Neural cell (in vitro differentiated cells): ENCODE measurements around the gene METTL24. TPM values are rescaled to one million over a fixed set of nuclear protein-coding genes. Genes with fewer than 3 reads are reported as not detected.

Experiments
- H2AFZ ChIP-seq: fragments of 200-600, 300-800 bp; sonication (generic), shearing (Covaris generic); 2 replicates; pipeline ENCODE4 v1.6.0; 2014; ENCODE audit warnings: low read depth, mild to moderate bottlenecking, antibody characterized with exemption, low read length, moderate library complexity
- H3F3A ChIP-seq: fragments of 200-600 bp; shearing (Covaris generic); 2 replicates; pipeline ENCODE4 v1.6.1; 2016; ENCODE audit warnings: mild to moderate bottlenecking, moderate library complexity, mixed read lengths, antibody characterized with exemption, low read length; ENCODE audit not compliant: insufficient read depth, poor library complexity, severe bottlenecking
- H3K27ac ChIP-seq: fragments of 200-600, 300-800 bp; sonication (generic), shearing (Covaris generic); 2 replicates; pipeline ENCODE4 v1.5.1; 2014; ENCODE audit warnings: mild to moderate bottlenecking, low read length, moderate library complexity
- H3K27me3 ChIP-seq: fragments of 300-800, 200-600 bp; sonication (generic), shearing (Covaris generic); 2 replicates; pipeline ENCODE4 v1.6.0; 2014; ENCODE audit warnings: mild to moderate bottlenecking, low read depth, low read length, moderate library complexity; ENCODE audit not compliant: insufficient read depth
- H3K36me3 ChIP-seq: fragments of 300-800, 200-600 bp; sonication (generic), shearing (Covaris generic); 2 replicates; pipeline ENCODE4 v1.5.1; 2014; ENCODE audit warnings: mild to moderate bottlenecking, antibody characterized with exemption, low read length, moderate library complexity; ENCODE audit not compliant: insufficient read depth
- H3K4me2 ChIP-seq: fragments of 300-800, 200-600 bp; sonication (generic), shearing (Covaris generic); 2 replicates; pipeline ENCODE4 v1.6.0; 2014; ENCODE audit warnings: mild to moderate bottlenecking, low read length
- H3K4me3 ChIP-seq: fragments of 300-800, 200-600 bp; sonication (generic), shearing (Covaris generic); 2 replicates; pipeline ENCODE4 v1.5.1; 2014; ENCODE audit warnings: mild to moderate bottlenecking, low read length, moderate library complexity
- H3K79me2 ChIP-seq: fragments of 200-600 bp; shearing (Covaris generic); replicated peaks from 2 replicates; pipeline ENCODE4 v1.6.0; 2014; ENCODE audit warnings: mild to moderate bottlenecking, low read length, moderate library complexity; ENCODE audit not compliant: insufficient read depth
- H3K9ac ChIP-seq: fragments of 300-800, 200-600 bp; sonication (generic), shearing (Covaris generic); 2 replicates; pipeline ENCODE4 v1.6.1; 2016; ENCODE audit warnings: mild to moderate bottlenecking, low read length, mixed read lengths
- H3K9me2 ChIP-seq: fragments of 200-600 bp; shearing (Covaris generic); 2 replicates; pipeline ENCODE4 v1.6.1; 2016; ENCODE audit warnings: mild to moderate bottlenecking, low read length, mixed read lengths; ENCODE audit not compliant: insufficient read depth
- H3K9me3 ChIP-seq: fragments of 200-600, 300-800 bp; sonication (generic), shearing (Covaris generic); 2 replicates; pipeline ENCODE4 v1.6.1; 2016; ENCODE audit warnings: mild to moderate bottlenecking, mixed run types, low read length, moderate library complexity, mixed read lengths
- H4K20me1 ChIP-seq: fragments of 200-600 bp; shearing (Covaris generic); 2 replicates; pipeline ENCODE4 v1.6.1; 2016; ENCODE audit warnings: mild to moderate bottlenecking, mixed run types; ENCODE audit not compliant: insufficient read depth
- EP300 ChIP-seq: fragments of 450-650 bp; conservative IDR thresholded peaks from 2 replicates; pipeline ENCODE4 v1.6.1; 2014; ENCODE audit warnings: antibody characterized with exemption, mild to moderate bottlenecking, moderate library complexity; ENCODE audit not compliant: poor library complexity, severe bottlenecking
- EZH2 ChIP-seq: fragments of 200-600, 300-800 bp; shearing (Covaris generic), sonication (generic); IDR thresholded peaks from 2 replicates; pipeline ENCODE4 v1.6.1; 2014; ENCODE audit warnings: antibody characterized with exemption, low read length, borderline replicate concordance, mild to moderate bottlenecking; ENCODE audit not compliant: insufficient read depth, poor library complexity, severe bottlenecking
- MXI1 ChIP-seq: fragments of 450-650 bp; conservative IDR thresholded peaks from 2 replicates; pipeline ENCODE4 v1.6.1; 2014; ENCODE audit warnings: antibody characterized with exemption, mild to moderate bottlenecking; ENCODE audit not compliant: poor library complexity, severe bottlenecking
- POLR2AphosphoS5 ChIP-seq: IDR thresholded peaks from 2 replicates; pipeline ENCODE4 v1.6.1; 2012
- RAD21 ChIP-seq: fragments of 450-650 bp; conservative IDR thresholded peaks from 2 replicates; pipeline ENCODE4 v1.6.1; 2014; ENCODE audit warnings: antibody characterized with exemption, mild to moderate bottlenecking, moderate library complexity
- SMC3 ChIP-seq: fragments of 450-650 bp; conservative IDR thresholded peaks from 2 replicates; pipeline ENCODE4 v1.6.1; 2014; ENCODE audit warnings: antibody characterized with exemption, mild to moderate bottlenecking, moderate library complexity; ENCODE audit not compliant: poor library complexity
- TAF1 ChIP-seq: IDR thresholded peaks from 2 replicates; pipeline ENCODE4 v1.6.1; 2012; ENCODE audit warnings: low read depth
- polyA plus RNA-seq: library from polyadenylated mRNA; depleted of rRNA; stranded (reverse); fragments of >200 nt; gene quantifications from 2 replicates; pipeline ENCODE4 v1.2.3, GENCODE V29; 2014
- TF ChIP-seq, protein P1 (sequence below): fragments of 450-650 bp; IDR thresholded peaks from 2 replicates; pipeline ENCODE4 v1.5.1; 2014; ENCODE audit warnings: antibody characterized with exemption, mild to moderate bottlenecking, moderate library complexity; ENCODE audit not compliant: poor library complexity, severe bottlenecking
- TF ChIP-seq, protein P2 (sequence below): IDR thresholded peaks from 2 replicates; pipeline ENCODE4 v1.6.1; 2012; ENCODE audit warnings: borderline replicate concordance

METTL24 gene
- polyA plus RNA-seq, 1 donor from 2014 or later: not detected

- no peak overlapping the region for H3K4me2 ChIP-seq
- no peaks in the 10 kb centered on the region for H3K79me2 ChIP-seq
- H2AFZ ChIP-seq: no peak overlapping the region
- no peaks in the 10 kb centered on the region for H3K9me2 ChIP-seq
- H3K36me3 ChIP-seq: no peaks in the 10 kb centered on the region
- H4K20me1 ChIP-seq: no peaks in the 10 kb centered on the region
- TF ChIP-seq SMC3: no peak
- no peaks in the 10 kb centered on the region for H3F3A ChIP-seq
- peaks cover 11% of the 10 kb centered on the region for H3K27me3 ChIP-seq
- H3K4me3 ChIP-seq: no peak overlapping the region
- no peaks in the 10 kb centered on the region for H3K9me3 ChIP-seq
- no peak overlapping the region for H3K27ac ChIP-seq
- no peak overlapping the region for H3K9ac ChIP-seq
Observed at GRCh38 chr6:110353457-110354001, 4.6 kb downstream of the METTL24 start.

GRCh38 chr6:110352563-110353262 lies 5.4 kb downstream of the METTL24 start:
- Histone ChIP-seq H3K4me3 (no peak overlapping the region), H3K27me3 (peaks cover 6% of the 10 kb centered on the region), H3F3A (no peaks in the 10 kb centered on the region), H3K9me2 (no peaks in the 10 kb centered on the region), H4K20me1 (no peaks in the 10 kb centered on the region), H3K79me2 (no peaks in the 10 kb centered on the region), H3K36me3 (no peaks in the 10 kb centered on the region), H3K9ac (no peak overlapping the region), H2AFZ (no peak overlapping the region), H3K27ac (no peak overlapping the region), H3K4me2 (no peak overlapping the region), H3K9me3 (no peaks in the 10 kb centered on the region)
- no peak for TF ChIP-seq EP300
- TF ChIP-seq TAF1: no peak
- TF ChIP-seq RAD21: no peak
- TF ChIP-seq SMC3: no peak
- TF ChIP-seq, protein P1, sequence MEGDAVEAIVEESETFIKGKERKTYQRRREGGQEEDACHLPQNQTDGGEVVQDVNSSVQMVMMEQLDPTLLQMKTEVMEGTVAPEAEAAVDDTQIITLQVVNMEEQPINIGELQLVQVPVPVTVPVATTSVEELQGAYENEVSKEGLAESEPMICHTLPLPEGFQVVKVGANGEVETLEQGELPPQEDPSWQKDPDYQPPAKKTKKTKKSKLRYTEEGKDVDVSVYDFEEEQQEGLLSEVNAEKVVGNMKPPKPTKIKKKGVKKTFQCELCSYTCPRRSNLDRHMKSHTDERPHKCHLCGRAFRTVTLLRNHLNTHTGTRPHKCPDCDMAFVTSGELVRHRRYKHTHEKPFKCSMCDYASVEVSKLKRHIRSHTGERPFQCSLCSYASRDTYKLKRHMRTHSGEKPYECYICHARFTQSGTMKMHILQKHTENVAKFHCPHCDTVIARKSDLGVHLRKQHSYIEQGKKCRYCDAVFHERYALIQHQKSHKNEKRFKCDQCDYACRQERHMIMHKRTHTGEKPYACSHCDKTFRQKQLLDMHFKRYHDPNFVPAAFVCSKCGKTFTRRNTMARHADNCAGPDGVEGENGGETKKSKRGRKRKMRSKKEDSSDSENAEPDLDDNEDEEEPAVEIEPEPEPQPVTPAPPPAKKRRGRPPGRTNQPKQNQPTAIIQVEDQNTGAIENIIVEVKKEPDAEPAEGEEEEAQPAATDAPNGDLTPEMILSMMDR: no peak
- TF ChIP-seq MXI1: no peak
- TF ChIP-seq, protein P2, sequence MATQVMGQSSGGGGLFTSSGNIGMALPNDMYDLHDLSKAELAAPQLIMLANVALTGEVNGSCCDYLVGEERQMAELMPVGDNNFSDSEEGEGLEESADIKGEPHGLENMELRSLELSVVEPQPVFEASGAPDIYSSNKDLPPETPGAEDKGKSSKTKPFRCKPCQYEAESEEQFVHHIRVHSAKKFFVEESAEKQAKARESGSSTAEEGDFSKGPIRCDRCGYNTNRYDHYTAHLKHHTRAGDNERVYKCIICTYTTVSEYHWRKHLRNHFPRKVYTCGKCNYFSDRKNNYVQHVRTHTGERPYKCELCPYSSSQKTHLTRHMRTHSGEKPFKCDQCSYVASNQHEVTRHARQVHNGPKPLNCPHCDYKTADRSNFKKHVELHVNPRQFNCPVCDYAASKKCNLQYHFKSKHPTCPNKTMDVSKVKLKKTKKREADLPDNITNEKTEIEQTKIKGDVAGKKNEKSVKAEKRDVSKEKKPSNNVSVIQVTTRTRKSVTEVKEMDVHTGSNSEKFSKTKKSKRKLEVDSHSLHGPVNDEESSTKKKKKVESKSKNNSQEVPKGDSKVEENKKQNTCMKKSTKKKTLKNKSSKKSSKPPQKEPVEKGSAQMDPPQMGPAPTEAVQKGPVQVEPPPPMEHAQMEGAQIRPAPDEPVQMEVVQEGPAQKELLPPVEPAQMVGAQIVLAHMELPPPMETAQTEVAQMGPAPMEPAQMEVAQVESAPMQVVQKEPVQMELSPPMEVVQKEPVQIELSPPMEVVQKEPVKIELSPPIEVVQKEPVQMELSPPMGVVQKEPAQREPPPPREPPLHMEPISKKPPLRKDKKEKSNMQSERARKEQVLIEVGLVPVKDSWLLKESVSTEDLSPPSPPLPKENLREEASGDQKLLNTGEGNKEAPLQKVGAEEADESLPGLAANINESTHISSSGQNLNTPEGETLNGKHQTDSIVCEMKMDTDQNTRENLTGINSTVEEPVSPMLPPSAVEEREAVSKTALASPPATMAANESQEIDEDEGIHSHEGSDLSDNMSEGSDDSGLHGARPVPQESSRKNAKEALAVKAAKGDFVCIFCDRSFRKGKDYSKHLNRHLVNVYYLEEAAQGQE: no peak
- no peak for TF ChIP-seq EZH2
- TF ChIP-seq POLR2AphosphoS5: no peak
